Measurements from ENCODE around the gene NSUN6.

The NSUN6 gene

DNA sequence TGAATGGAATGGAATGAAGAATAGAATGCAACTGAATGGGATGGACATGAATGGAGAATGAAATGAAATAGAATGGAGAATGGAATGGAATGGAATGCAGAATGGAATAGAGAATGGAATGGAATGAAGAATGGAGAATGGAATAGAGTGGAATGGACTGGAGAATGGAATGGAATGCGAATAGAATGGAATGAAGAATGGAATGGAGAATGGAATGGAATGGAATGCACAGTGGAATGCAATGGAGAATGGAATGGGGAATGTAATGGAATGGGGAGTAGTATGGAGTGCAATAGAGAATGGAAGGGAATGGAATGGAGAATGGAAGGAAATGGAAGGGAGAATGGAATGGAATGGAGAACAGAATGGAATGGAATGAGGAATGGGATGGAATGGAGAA is 93.4 kb downstream of the NSUN6 start:
- DNase-seq = no peak

DNA sequence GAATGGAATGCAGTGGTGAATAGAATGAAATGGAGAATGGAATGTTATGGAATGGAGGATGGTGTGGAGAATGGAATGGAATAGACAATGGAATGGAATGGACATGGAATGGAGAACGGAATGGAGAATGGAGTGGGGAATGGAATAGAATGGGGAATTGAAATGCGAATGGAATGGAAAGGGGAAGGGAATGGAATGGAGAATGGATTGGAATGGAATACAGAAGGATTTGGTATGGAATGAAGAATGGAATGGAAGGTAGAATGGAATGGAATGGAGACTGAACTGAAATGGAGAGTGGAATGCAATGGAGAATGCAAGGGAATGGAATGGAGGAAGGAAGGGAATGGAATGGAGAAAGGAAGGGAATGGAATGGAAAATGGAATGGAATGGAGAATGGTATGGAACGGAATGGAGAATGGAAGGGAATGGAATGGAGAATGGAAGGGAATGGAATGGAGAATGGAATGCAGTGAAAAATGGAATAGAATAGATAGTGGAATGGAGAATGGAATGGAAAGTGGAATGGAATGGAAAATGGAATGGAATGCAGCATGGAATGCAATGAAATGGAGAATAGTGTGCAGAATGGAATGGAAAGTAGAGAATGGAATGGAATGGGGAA is 94.8 kb downstream of the NSUN6 start:
- no peak for DNase-seq

DNA sequence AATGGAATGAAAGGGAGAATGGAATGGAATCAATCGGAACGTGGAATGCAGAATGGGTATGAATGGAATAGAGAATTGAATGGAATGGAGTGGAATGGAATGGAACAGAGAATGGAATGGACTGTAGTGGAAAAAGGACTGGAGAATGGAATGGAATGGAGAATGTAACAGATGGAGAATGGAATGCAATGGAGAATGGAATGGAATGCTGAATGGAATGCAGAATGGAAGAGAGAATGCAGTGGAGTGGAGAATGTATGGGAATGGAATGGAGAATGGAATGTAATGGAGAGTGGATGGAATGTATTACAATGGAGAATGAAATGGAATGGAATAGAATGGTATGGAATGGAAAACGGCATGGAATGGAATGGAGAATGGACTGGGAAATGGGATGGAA is 96.9 kb downstream of the NSUN6 start:
- DNase-seq = no peak

DNA sequence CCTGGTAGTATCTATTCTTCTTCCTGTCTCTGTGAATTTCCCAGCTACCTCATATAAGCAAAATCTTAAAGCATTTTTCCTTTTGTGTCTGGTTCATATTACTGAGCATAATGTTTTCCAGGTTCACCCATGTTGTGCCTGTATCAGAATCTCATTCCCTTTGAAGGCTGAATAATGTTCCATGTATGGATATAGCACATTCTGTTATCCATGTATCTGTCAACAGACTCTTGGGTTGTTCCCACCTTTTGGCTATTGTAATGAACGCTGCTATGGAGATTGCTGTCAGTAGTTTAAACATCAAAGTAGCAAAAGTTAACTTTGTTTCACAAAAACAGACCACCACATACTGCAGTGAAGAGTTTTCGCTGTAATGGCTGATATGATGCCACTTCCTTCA is 99.9 kb downstream of the NSUN6 start:
- DNase-seq = no peak

DNA sequence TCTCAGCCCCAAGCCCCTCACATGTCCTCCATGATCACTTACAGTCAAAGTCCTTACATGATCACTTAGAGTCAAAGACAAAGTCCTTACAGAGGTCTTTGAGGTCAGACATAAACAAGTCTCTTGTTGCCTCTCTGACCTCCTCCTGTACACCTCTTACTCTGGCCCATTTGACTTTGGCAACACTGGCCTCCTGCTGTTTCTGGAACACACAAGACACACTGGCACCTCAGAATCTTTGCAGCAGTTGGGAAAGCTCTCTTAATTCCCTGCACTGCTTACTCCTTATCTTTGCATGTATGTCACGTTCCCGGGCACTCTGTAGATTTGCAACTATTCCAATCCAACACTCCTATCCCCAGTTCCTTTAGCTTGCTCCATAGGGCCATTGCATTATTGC is 102.3 kb downstream of the NSUN6 start:
- no peak for DNase-seq

DNA sequence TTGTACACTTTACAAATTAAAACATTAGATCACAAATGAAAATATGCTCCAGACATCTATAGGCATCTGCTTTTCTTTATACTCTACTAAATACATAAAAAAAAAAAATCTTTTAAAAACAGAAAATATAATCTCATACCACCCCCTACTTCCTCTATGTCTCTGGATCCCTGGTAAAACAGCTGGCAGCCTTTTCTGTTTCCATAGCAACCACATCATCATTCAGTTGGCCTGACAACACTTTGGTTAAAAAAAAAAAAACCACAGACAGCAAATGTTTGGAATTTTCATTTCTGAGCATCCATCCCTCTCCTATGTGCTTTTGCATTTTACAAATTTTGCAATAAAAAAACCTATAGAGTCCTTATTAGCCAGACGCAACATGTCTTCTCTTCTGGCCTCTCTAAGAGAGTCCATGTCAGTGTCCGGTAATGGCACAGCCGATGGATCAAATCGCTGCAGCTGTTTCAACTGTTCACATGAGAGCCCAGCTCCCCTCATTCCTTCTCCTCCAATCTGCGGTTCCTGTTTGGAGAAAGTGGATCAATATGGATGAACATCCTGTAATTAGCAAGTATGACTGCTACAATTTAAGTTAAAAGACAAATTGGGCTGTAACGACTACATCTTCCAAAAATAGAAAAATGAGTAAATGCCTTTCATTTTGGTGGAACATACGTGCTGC is 105.6 kb downstream of the NSUN6 start:
- no peak for DNase-seq

DNA sequence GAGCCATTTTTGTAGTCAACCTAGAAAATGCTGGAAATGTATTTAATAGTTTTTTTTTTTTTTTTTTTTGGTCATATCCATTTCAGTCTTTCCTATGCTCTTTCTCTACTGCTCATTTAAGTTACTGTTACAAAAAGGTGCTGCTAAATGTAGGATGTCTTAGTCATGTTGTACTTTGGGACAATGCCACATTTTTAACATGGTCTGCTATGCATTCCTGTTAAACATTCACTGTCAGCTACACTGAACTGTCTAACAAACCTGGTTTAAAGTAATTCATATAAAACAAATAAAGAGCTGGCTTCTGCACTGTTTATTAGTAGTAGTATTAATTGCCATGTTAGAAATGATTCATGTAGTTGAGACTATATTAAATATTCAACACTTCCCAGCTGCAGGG is 108.6 kb downstream of the NSUN6 start:
- no peak for DNase-seq

DNA sequence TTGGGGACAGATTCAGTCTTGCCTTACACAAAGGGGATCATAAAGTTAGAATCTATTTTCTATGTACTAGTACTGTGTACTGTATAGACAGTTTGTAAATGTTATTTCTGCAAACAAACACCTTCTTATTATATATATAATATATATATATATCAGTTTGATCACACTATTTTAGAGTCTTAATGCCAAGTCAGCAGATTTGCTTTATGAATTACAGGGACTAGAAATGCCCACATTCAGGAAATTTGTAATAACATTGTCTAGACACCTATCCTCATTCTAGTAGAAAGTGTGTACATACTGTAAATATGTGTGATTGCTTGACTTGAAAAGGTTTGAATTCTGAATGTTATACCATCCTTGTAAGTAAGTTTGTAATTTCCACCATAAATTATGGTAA is 111.2 kb downstream of the NSUN6 start:
- no peak for DNase-seq

DNA sequence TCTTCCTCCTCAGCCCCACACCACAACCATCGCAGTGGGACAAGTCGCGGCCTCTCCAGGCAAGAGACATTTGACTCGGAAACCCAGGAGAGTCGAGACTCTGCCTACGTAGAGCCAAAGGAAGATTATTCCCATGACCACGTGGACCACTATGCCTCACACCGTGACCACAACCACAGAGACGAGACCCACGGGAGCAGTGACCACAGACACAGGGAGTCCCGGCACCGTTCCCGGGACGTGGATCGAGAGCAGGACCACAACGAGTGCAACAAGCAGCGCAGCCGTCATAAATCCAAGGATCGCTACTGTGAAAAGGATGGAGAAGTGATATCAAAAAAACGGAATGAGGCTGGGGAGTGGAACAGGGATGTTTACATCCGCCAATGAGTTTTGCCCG is 112.1 kb downstream of the NSUN6 start:
- DNase-seq = no peak

DNA sequence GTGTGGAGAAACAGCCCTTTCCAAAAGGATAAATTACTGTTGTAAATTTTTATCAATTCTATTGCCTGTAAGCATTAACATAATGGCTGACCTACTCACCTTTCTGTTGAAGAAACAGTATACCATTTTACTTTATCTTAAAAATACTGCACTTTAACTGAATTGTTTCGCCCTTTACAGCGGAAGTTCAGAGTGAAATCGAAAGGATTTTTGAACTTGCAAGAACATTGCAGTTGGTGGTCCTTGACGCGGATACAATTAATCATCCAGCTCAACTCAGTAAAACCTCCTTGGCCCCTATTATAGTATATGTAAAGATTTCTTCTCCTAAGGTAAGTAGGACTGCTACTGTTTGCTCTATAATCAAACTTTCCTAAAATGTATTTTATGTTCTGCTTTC is 117.5 kb downstream of the NSUN6 start:
- no peak for DNase-seq

DNA sequence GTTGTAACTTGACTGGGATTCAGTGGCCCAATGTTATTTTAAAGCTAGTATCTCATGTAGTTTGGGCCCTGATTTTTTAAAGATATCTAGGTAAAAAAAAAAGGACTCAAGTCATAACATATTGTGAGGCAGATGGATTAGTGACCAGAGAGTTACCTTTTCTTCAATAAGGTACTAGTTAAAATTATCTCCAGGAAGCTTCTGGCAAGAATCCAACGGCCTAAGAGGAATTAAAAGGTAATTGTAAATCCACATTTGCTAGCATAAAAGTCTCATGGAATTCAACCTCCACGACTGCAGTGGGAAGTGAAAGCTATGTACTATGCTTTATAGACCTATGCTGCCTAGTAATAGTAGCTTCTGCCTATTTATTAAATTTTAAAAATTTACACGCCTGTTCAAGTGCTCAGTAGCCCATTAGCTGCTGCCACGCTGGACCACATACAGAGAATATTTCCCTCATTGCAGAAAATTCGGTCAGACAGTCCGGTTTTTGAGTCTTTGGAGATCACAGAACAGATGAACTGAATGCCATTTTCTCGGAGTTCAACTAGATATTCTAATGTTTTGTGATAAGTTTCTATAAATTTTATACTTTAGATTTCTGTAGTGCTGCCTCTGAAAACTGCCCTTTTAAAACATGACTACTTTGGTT is 118.4 kb downstream of the NSUN6 start:
- DNase-seq = no peak

DNA sequence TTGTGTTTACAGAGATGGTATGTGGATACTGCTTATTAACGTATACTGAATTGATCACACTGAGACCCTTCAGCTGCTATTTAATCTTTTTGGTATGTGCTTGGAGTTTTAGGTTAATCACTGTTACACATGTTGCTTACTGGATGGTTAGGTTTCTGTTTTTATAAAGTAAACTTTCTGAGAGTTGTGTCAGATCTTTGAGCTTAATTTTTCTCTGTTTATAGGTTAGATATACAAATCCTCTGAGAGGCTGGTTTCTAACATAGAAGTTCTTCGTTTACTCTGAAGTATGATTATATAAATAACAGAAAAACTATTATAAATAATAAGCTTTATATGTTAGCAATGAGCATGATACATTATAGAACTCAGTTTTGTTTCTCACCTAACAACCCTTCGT is 123.1 kb downstream of the NSUN6 start:
- DNase-seq = no peak

DNA sequence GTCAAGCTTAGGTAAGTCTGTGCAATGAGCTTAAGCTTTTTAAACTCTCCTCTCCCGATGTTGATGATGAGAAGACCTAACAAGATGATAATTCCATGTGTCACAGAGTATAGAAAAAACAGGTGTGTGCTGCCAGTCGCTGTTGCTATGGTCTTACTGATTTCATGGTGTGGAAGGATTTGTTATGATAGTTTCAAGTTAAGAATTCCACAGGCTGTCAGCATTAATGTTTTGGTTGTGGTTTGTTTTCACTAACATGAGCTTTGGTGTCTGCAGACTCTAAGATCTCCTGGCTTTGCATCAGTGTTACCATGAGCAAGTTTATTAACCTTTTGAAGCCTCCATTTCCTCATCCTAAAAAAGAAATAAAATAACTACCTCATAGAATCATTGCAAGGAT is 123.7 kb downstream of the NSUN6 start:
- DNase-seq = no peak

DNA sequence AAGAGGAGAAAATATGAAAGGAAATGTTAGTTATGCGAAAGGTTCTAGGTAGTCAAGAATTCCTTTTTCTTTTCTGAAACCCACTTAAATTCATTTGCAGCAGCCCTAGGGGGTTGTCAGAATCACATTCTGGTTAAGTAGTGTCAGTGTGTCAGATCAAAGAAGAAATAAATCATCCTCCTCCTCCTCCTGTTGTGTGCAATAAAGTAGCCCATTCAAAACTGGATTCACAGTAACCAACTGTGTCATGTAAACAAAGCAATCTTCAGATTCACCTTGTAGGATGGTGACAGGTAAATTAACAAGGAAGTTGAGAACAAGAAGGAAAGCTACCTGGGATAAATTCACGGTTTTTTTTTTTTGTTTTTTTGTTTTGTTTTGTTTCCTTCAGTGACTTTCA is 127.5 kb downstream of the NSUN6 start:
- no peak for DNase-seq

DNA sequence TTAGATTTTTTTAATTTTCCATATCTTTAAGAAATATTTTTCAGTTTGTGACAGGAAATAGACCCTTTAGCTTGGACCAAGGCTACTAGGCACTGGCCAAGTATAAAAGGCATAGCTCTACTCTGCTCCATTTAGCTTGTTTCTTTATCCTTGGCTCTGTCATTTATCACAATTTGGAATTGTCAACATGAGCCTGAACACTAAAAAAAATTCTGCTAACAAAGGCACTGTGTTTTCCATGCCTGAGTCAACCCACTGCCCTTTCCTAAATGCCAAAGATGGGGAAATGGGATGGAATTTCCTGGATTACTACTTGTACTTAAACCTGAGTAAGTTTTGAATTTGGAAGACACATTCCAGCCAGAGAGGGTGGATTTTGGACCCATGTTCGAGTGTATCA is 128.4 kb downstream of the NSUN6 start:
- no peak for DNase-seq

DNA sequence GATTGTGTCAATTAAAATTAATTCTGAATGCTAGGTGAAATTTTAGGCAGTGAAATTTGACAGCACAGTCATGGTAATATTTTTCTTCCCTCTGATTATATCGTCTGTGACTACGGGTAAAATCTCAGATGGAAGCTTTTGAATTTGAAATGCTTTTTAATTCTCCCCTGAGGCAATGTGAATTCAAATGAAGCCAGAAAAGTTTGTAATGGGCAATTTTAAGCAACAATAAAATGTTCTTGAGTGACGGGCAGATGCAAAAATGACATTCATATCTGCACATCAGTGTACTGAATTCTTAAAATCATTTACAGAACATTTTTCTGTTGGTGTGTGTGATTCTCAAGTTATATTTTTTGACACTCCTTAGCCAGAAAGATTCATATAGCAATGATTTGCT is 134.5 kb downstream of the NSUN6 start:
- DNase-seq = no peak

DNA sequence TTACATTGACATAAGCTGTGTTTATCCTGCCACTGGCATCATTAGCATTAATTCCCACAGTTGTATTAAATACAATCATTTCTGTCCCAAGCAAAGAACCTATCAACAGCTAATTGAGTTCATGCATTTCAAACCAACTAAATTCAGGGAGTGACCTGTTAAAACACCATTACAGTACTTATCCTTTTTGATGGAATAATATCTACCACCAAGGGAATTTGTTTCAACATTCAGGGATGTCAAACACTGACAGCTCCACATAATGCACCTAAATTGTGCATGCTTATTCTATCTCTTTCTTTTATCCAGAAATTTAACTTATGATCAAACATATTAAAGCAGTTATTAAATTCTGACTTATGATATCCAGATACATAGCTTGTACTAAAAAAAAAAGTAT is 136.8 kb downstream of the NSUN6 start:
- DNase-seq = no peak

DNA sequence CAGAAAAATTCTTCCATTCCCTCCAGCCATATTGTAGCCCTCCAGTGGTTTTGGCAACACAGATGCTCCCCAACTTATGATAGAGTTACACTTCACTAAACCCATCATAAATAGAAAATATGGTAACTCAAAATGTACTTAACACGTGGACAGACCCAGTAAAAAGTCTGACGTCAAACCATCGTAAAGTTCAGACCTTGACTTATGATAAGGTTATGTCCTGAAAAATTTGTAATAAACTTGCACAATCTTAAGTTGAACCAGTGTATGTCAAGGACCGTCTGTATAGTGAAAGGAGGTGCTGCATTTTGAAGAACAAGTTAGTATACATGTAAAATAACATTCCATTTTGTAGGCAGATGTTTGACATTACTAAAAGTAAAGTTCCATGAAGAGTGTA is 142.8 kb downstream of the NSUN6 start:
- DNase-seq = no peak

DNA sequence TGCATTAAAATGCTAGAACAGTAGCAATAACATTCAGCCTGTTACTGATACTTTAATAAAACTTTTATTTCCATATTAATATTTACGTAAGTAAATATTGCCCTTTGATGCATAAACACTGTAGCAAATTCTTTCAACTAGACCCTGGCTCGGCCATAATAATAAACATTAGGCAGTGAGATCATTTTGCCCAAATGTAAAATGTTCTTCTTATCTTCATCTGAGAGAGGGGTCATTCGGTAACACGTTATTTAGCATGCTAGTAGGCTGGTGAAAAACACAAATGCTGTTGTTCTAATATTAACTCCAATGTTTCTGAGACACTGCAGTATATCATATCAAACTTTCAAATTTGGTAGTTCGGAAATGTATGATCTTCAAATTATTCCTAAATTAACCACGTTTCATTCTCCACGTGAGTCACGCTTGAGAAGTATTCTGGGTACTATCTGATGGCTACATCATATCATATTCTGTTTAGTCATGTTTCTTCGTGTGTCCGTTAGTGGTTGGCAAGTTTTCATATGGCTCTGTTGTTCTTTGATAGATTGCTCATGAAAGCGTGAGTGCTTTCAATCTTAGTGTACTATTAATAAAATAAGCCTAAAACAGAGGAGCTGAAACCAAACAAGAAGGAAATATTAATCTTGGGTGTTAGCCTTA is 145.8 kb downstream of the NSUN6 start:
- DNase-seq = no peak

DNA sequence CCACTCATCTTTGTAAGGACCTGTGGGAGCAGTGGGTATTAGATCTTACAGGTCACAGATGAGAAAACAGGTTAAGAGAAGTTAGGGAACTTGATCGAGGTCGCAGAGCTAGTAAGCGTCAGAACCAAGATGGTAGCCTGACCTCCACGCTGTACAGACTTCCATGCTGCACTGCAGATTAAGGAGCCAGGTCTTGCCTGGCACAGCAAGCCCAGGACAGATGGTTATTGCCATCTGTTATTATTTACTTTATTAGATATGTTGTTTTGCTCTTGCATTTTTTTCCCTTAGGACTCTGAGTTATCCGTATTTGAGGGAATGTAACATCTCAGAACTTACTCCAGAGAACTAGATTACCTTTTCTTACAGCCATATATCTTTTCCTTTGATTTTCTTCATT is 147.2 kb downstream of the NSUN6 start:
- DNase-seq = no peak

DNA sequence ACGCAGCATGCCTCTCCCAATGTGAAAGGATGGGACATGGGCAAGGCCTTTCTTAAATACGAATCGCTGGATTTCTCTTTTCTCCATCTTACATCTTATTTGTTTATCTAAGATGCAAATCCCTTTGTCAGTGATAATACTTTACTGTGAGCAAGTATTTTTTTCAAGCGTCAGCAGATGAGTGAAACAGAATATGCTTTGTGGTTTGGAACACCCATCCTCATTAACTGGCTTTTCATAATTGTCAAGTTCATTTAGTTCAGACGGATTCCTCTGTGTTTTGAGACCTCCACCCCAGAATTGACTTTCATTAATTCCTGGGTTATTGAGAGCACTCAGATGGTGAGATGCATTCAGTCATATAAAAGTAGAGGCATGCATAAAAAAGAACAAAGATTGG is 149.8 kb downstream of the NSUN6 start:
- DNase-seq = no peak

DNA sequence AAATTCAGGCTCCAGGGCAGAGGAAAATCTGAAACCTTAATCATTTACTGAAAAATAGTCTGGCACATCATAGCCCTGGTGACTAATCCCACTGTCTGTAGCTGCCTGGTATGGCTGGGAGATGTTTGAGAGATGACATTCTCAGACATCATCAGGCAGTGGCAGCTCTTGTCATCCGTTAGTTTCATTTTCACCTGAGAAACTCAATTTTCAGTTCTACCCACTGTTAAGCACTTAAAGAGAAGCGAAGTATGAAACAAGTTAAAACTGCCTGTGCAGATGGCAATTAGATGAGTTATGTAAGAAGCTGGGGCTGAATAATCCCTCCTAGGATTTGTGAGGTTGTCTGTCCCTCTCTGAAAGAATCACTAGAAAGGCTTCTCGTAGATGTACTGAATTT is 150.2 kb downstream of the NSUN6 start:
- DNase-seq = no peak

DNA sequence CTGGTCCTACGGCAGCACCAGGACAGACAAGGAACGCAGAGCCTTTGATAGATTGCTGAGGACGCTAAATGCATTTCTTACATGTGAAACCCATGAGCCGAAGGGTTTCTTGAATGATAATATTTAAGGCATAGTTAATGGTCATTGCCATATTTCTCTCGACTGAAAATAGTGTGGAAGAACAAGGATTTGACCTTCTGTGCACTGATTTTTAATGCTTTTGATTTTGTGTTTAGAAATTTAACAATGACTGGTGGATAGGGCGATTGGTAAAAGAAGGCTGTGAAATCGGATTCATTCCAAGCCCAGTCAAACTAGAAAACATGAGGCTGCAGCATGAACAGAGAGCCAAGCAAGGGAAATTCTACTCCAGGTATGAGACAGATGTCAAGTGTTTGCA is 150.8 kb downstream of the NSUN6 start:
- no peak for DNase-seq

DNA sequence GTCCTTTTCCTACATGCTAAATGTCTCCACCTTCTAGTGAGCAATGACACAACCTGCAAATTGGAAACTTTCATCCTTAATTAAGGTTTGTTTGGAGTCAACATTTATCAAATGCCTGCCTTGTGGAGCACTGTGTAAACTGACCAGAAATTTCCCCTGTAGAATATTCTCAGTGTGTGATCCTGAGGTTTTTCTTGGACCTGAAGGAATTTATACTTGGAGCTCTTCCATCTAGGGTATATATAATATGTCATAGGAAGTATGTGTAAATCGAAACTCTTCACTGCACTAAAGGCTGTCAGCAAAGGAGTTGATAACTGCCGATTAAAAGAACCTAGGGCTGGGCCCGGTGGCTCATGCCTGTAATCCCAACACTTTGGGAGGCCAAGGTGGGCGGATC is 152.4 kb downstream of the NSUN6 start:
- no peak for DNase-seq
